B cell (primary cell): Measurements from ENCODE around the gene ASIC3. TPM values are rescaled to one million over a fixed set of nuclear protein-coding genes. Genes with fewer than 3 reads are reported as not detected.

Experiments used
- ATAC-seq: fragments of 200-7000 bp; cut with Tn5 transposase; one replicate; pipeline ENCODE4 v1.10.0; 2021; ENCODE audit warnings: low read depth, mild to moderate bottlenecking, moderate number of reproducible peaks, moderate library complexity
- CTCF ChIA-PET: fragments of 350-600 bp; sonication (Branson Sonifier 250); formaldehyde crosslinking; loops from one replicate; lab custom pipeline; 2021; ENCODE audit warnings: antibody characterized with exemption, inconsistent platforms; lab: Charles Lee
- POLR2A ChIA-PET: fragments of 350-600 bp; sonication (Branson Sonifier 250); formaldehyde crosslinking; loops from one replicate; lab custom pipeline; 2021; ENCODE audit warnings: antibody characterized with exemption; lab: Charles Lee
- DNase-seq: peaks from one replicate; pipeline ENCODE4 v3.0.0; 2013
- H2AFZ ChIP-seq: 2 replicates; pipeline ENCODE4 v1.6.1; 2012; ENCODE audit warnings: mild to moderate bottlenecking, low read depth, low read length; ENCODE audit not compliant: insufficient read depth, poor library complexity, severe bottlenecking
- H3K27ac ChIP-seq, 2 donors: 1 replicate in 1 of 2; 2 replicates in 1 of 2; pipeline ENCODE4 v1.5.1; 2012 to 2013; ENCODE audit warnings: low read length in 2 of 2, mild to moderate bottlenecking in 2 of 2, moderate library complexity in 1 of 2
- H3K27me3 ChIP-seq, 4 experiments: fragments of 200-600 bp in 1 of 4; sonication (generic) in 1 of 4; replicated peaks in 1 of 4; 1 replicate in 2 of 4; 2 replicates in 2 of 4; pipeline versions ENCODE4 v1.6.1 to v1.7.0; 2013 to 2016; ENCODE audit warnings: low read length in 3 of 4, mild to moderate bottlenecking in 2 of 4, mixed read lengths in 1 of 4, moderate library complexity in 1 of 4; ENCODE audit not compliant: insufficient read depth in 4 of 4, control insufficient read depth in 3 of 4; ENCODE audit errors: control extremely low read depth in 1 of 4
- H3K36me3 ChIP-seq, 2 experiments: replicated peaks in 1 of 2; 1 replicate in 1 of 2; 2 replicates in 1 of 2; pipeline versions ENCODE4 v1.6.1 to v1.7.1; 2013; ENCODE audit warnings: low read length in 1 of 2; ENCODE audit not compliant: insufficient read depth in 2 of 2, control insufficient read depth in 1 of 2; ENCODE audit errors: control extremely low read depth in 1 of 2, extremely low read depth in 1 of 2
- H3K4me1 ChIP-seq, 2 donors: fragments of 200-600 bp in 1 of 2; sonication (generic) in 1 of 2; 1 replicate in 1 of 2; 2 replicates in 1 of 2; pipeline versions ENCODE4 v1.5.1 to v1.6.1; 2013 to 2017; ENCODE audit warnings: low read length in 2 of 2; ENCODE audit not compliant: control insufficient read depth in 2 of 2, insufficient read depth in 2 of 2
- H3K4me2 ChIP-seq: replicated peaks from 2 replicates; pipeline ENCODE3; 2012; ENCODE audit warnings: mild to moderate bottlenecking, low read depth, low read length; ENCODE audit not compliant: poor library complexity, severe bottlenecking
- H3K4me3 ChIP-seq, 5 experiments: fragments of 200-600 bp in 1 of 5; sonication (generic) in 1 of 5; 1 replicate in 3 of 5; 2 replicates in 2 of 5; pipeline versions ENCODE4 v1.5.1 to v1.7.0; 2011 to 2016; ENCODE audit warnings: low read length in 4 of 5, mild to moderate bottlenecking in 4 of 5, low read depth in 2 of 5, control low read depth in 1 of 5, moderate library complexity in 1 of 5; ENCODE audit not compliant: insufficient read depth in 1 of 5; ENCODE audit errors: control extremely low read depth in 1 of 5, extremely low read depth in 1 of 5
- H3K79me2 ChIP-seq: fragments of 200-600 bp; sonication (generic); one replicate; pipeline ENCODE4 v1.6.0; 2016; ENCODE audit warnings: low read length; ENCODE audit not compliant: control insufficient read depth, insufficient read depth
- H3K9ac ChIP-seq: fragments of 200-600 bp; sonication (generic); 2 replicates; pipeline ENCODE4 v1.6.1; 2017; ENCODE audit warnings: mild to moderate bottlenecking, low read length, moderate library complexity
- H3K9me3 ChIP-seq, 3 donors: one replicate each; pipeline versions ENCODE4 v1.6.1 to v1.7.1; 2013; ENCODE audit warnings: low read length in 2 of 3; ENCODE audit not compliant: control insufficient read depth in 2 of 3, insufficient read depth in 1 of 3; ENCODE audit errors: control extremely low read depth in 1 of 3
- H4K20me1 ChIP-seq: 2 replicates; pipeline ENCODE4 v1.6.0; 2012; ENCODE audit warnings: mild to moderate bottlenecking, low read length; ENCODE audit not compliant: insufficient read depth, control insufficient read depth, poor library complexity, severe bottlenecking
- H3K27ac Mint-ChIP-seq: one replicate; pipeline ENCODE4 v1.8.0; 2021; ENCODE audit warnings: mixed read lengths
- H3K27me3 Mint-ChIP-seq: one replicate; pipeline ENCODE4 v1.8.0; 2021; ENCODE audit warnings: mixed read lengths
- H3K4me1 Mint-ChIP-seq: one replicate; pipeline ENCODE4 v1.8.0; 2021; ENCODE audit warnings: mixed read lengths
- H3K4me3 Mint-ChIP-seq: one replicate; pipeline ENCODE4 v1.8.0; 2021; ENCODE audit warnings: mixed read lengths
- H3K9me3 Mint-ChIP-seq: one replicate; pipeline ENCODE4 v1.8.0; 2022; ENCODE audit warnings: mixed read lengths; ENCODE audit not compliant: insufficient read depth
- EZH2 ChIP-seq: IDR thresholded peaks from 2 replicates; pipeline ENCODE4 v1.6.1; 2012; ENCODE audit warnings: borderline replicate concordance, low read depth, mild to moderate bottlenecking, moderate library complexity, low read length; ENCODE audit not compliant: insufficient read depth, poor library complexity, severe bottlenecking
- WGBS: methylation state at CpG from one replicate; pipeline ENCODE4 v1.1.5; 2013; ENCODE audit warnings: missing lambda C conversion rate; ENCODE audit not compliant: insufficient coverage; 5-methylcytosine and 5-hydroxymethylcytosine counted together
- intact Hi-C: fragments of 100-400 bp; cut with micrococcal nuclease; formaldehyde crosslinking; loops from one replicate; pipeline ENCODE4 v1.10.0; 2022
- polyA plus RNA-seq: library from polyadenylated mRNA; depleted of rRNA; stranded (reverse); fragments of >200 nt; gene quantifications from 2 replicates; pipeline ENCODE4 v1.2.3, GENCODE V29; 2012
- total RNA-seq, 2 donors: library from RNA; stranded (reverse); fragments of 120-200 nt in 1 of 2; gene quantifications; 1 replicate in 1 of 2; 2 replicates in 1 of 2; pipeline versions ENCODE4 v1.2.3 to v1.2.4, GENCODE V29; 2013 to 2022
- TF ChIP-seq, protein P1 (sequence below): fragments of 200-600 bp; IDR thresholded peaks from one replicate; pipeline ENCODE4 v1.8.0; 2022; ENCODE audit warnings: antibody characterized with exemption, mild to moderate bottlenecking

ASIC3 gene
- total and polyA plus RNA-seq, 2 donors (not counting 1 experiment from before 2014, with no cell fraction given): 4.8 to 5.0 TPM

DNA sequence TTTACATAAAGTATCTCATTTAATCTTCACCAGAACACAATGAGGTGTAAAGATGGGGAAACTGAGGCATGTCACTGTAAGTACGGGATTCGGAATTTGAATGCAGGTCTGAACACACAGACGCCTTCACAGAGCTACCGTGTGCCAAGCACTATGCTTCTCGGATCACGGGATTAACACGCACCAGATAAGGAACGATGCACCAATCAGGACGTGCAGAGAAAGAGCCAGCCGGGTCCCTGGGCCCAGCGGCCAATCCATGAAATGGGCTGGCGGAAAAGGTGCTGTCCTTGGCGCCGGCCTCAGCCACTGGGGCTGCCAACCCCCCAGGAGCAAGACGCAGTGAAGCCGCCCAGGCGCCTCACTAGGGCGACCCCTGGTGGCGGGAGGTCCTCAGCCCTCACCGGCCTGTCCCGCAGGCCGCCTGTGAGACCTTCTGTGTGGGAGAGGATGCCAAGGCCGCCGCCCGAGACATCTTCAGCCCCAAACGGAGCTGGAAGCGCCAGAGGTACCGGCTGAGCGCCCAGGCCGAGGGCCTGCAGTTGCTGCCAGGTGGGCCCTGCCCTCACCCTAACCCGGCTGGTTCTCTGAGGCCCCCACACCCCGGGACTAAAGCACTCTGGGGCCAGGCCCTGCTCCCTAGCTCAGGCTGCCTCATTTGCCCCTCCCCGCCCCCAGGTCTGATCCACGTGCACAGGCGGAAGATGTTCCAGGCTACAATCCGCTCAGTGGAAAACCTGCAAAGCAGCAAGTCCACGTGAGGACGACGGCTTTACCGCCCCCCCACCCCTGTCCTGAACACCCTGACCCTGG lies 39.6 kb upstream of the ASIC3 start:
- H3K9ac ChIP-seq: peak overlapping the region; percentile 58
- 59% methylated on average over 39 of the region's 40 CpGs for WGBS
- no peaks in the 10 kb centered on the region for H4K20me1 ChIP-seq
- no peak for TF ChIP-seq EZH2
- TF ChIP-seq, protein P1, sequence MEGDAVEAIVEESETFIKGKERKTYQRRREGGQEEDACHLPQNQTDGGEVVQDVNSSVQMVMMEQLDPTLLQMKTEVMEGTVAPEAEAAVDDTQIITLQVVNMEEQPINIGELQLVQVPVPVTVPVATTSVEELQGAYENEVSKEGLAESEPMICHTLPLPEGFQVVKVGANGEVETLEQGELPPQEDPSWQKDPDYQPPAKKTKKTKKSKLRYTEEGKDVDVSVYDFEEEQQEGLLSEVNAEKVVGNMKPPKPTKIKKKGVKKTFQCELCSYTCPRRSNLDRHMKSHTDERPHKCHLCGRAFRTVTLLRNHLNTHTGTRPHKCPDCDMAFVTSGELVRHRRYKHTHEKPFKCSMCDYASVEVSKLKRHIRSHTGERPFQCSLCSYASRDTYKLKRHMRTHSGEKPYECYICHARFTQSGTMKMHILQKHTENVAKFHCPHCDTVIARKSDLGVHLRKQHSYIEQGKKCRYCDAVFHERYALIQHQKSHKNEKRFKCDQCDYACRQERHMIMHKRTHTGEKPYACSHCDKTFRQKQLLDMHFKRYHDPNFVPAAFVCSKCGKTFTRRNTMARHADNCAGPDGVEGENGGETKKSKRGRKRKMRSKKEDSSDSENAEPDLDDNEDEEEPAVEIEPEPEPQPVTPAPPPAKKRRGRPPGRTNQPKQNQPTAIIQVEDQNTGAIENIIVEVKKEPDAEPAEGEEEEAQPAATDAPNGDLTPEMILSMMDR: peak; percentile 78
- Mint-ChIP-seq H3K4me3 (peak overlapping the region; percentile 83), H3K27me3 (peaks cover 9% of the 10 kb centered on the region), H3K9me3 (no peaks in the 10 kb centered on the region), H3K27ac (no peak overlapping the region), H3K4me1 (peaks cover 21% of the 10 kb centered on the region)
- H3K27ac ChIP-seq: no peak overlapping the region
- ATAC-seq: peak; percentile 66
- H3K79me2 ChIP-seq: no peaks in the 10 kb centered on the region
- DNase-seq: peak; percentile 81
- peak overlapping the region in 4 of 5 experiments; percentile 7 to 51 (median 40) for H3K4me3 ChIP-seq
- ChIA-PET POLR2A (no interaction called here), CTCF (interaction anchor here (0.7 to 2.6 kb wide), 14 partner anchors 8 to 111 kb away, joined by 3 to 17 read pairs (median 3); partner anchors contain the start of gene ABCB8)
- peaks cover 14 to 33% of the 10 kb centered on the region in 2 donors for H3K4me1 ChIP-seq
- H3K4me2 ChIP-seq: peak overlapping the region; percentile 70
- peaks cover 0 to 4% (median 0%) of the 10 kb centered on the region in 4 experiments for H3K27me3 ChIP-seq
- H3K9me3 ChIP-seq: peaks cover 0 to 18% (median 0%) of the 10 kb centered on the region in 3 donors
- H2AFZ ChIP-seq: peak overlapping the region; percentile 62
- intact Hi-C loops: no loop called here
- H3K36me3 ChIP-seq: no peaks in the 10 kb centered on the region
